B cell (primary cell): ENCODE results near the gene SPDYE3.

Experiments used
- EZH2 ChIP-seq: IDR thresholded peaks from 2 replicates; pipeline ENCODE4 v1.6.1; 2012; ENCODE audit warnings: borderline replicate concordance, low read depth, mild to moderate bottlenecking, moderate library complexity, low read length; ENCODE audit not compliant: insufficient read depth, poor library complexity, severe bottlenecking
- TF ChIP-seq, protein P1 (sequence below): fragments of 200-600 bp; IDR thresholded peaks from one replicate; pipeline ENCODE4 v1.8.0; 2022; ENCODE audit warnings: antibody characterized with exemption, mild to moderate bottlenecking

DNA sequence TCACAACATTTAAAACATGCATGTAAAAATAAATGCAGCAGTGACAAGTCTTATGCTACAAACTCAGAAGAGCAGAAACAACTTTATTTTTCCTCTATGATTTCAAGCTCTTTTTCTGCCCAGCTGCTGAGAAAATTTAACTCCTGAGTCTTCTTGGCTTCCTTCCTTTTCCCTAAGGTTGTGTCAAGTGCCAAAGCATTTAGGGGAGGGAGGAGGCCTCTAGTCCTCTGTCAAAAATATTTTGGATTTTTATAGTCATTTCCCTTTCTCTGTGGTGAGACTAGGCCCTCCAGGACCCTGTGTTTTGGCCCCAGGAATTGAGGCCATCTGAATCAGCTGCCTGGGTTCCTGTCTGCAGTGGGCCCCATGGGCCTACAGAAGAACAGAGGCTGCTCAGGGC lies 39.4 kb downstream of the SPDYE3 start:
- TF ChIP-seq, protein P1, sequence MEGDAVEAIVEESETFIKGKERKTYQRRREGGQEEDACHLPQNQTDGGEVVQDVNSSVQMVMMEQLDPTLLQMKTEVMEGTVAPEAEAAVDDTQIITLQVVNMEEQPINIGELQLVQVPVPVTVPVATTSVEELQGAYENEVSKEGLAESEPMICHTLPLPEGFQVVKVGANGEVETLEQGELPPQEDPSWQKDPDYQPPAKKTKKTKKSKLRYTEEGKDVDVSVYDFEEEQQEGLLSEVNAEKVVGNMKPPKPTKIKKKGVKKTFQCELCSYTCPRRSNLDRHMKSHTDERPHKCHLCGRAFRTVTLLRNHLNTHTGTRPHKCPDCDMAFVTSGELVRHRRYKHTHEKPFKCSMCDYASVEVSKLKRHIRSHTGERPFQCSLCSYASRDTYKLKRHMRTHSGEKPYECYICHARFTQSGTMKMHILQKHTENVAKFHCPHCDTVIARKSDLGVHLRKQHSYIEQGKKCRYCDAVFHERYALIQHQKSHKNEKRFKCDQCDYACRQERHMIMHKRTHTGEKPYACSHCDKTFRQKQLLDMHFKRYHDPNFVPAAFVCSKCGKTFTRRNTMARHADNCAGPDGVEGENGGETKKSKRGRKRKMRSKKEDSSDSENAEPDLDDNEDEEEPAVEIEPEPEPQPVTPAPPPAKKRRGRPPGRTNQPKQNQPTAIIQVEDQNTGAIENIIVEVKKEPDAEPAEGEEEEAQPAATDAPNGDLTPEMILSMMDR, result no peak
- no peak for TF ChIP-seq EZH2
